Activated naive CD4-positive, alpha-beta T cell treated with anti-CD3 and anti-CD28 coated beads, Interleukin-2, amount 10 ng/mL, durations not matched to agents 7 days and 5 days (primary cell): ENCODE measurements around the gene PTPRK.
A peak's percentile ranks its signal among the peaks of the same experiment; 100 is the strongest.

Experiments
- CTCF ChIA-PET: fragments of 350-600 bp; sonication (Branson Sonifier 250); formaldehyde crosslinking; loops from one replicate; lab custom pipeline; 2021; ENCODE audit warnings: antibody characterized with exemption; lab: Charles Lee
- DNase-seq: peaks from one replicate; pipeline ENCODE4 v3.0.0-alpha.2; 2020
- H3K27ac Mint-ChIP-seq: one replicate; pipeline ENCODE4 v1.8.0; 2021; ENCODE audit warnings: mild to moderate bottlenecking, moderate library complexity, mixed read lengths
- H3K27me3 Mint-ChIP-seq: one replicate; pipeline ENCODE4 v1.8.0; 2021; ENCODE audit warnings: mild to moderate bottlenecking, mixed read lengths
- H3K36me3 Mint-ChIP-seq: one replicate; pipeline ENCODE4 v1.8.0; 2021; ENCODE audit warnings: mixed read lengths
- H3K4me1 Mint-ChIP-seq: one replicate; pipeline ENCODE4 v1.8.0; 2021; ENCODE audit warnings: mixed read lengths
- H3K4me3 Mint-ChIP-seq: one replicate; pipeline ENCODE4 v1.8.0; 2021; ENCODE audit warnings: mild to moderate bottlenecking, moderate library complexity, mixed read lengths
- H3K9me3 Mint-ChIP-seq: one replicate; pipeline ENCODE4 v1.8.0; 2021; ENCODE audit warnings: mixed read lengths

Gene PTPRK

GRCh38 chr6:127921982-127922381 is 598.4 kb downstream of the PTPRK start:
- CTCF ChIA-PET: interaction anchor here (0.8 to 1.3 kb wide), 2 partner anchors 17 to 21 kb away, joined by 3 read pairs; partner anchors contain the start of gene THEMIS
- H3K36me3 Mint-ChIP-seq: peaks cover 26% of the 10 kb centered on the region
- peaks cover 24% of the 10 kb centered on the region for H3K9me3 Mint-ChIP-seq
- H3K27ac Mint-ChIP-seq: peak overlapping the region; percentile 53
- DNase-seq: no peak
- peak overlapping the region; percentile 1 for H3K4me3 Mint-ChIP-seq
- no peaks in the 10 kb centered on the region for H3K27me3 Mint-ChIP-seq
- peaks cover 81% of the 10 kb centered on the region for H3K4me1 Mint-ChIP-seq

GRCh38 chr6:127920804-127921203 is 599.6 kb downstream of the PTPRK start:
- peaks cover 29% of the 10 kb centered on the region for H3K36me3 Mint-ChIP-seq
- H3K4me1 Mint-ChIP-seq: peaks cover 89% of the 10 kb centered on the region
- H3K27ac Mint-ChIP-seq: no peak overlapping the region
- no peak overlapping the region for H3K4me3 Mint-ChIP-seq
- CTCF ChIA-PET: no interaction called here
- H3K9me3 Mint-ChIP-seq: peaks cover 20% of the 10 kb centered on the region
- no peaks in the 10 kb centered on the region for H3K27me3 Mint-ChIP-seq
- no peak for DNase-seq
